HepG2 (cell line): ENCODE measurements around the gene STEAP2. TPM values are rescaled to one million over a fixed set of nuclear protein-coding genes. Genes with fewer than 3 reads are reported as not detected.

Source experiments
- AKAP8 ChIP-seq: sonication (generic); formaldehyde crosslinking; IDR thresholded peaks from 2 replicates; pipeline ENCODE4 v1.5.1; 2020; ENCODE audit warnings: mild to moderate bottlenecking, missing genetic modification reagents
- ATAD3A ChIP-seq: sonication (generic); formaldehyde crosslinking; IDR thresholded peaks from 2 replicates; pipeline ENCODE4 v1.4.0; 2020; ENCODE audit warnings: missing genetic modification reagents
- CCDC6 ChIP-seq: sonication (generic); formaldehyde crosslinking; IDR thresholded peaks from 2 replicates; pipeline ENCODE4 v1.8.1; 2022; ENCODE audit warnings: mild to moderate bottlenecking, missing genetic modification reagents, moderate library complexity
- HNF4G ChIP-seq, 2 experiments: sonication (generic) in 1 of 2; formaldehyde crosslinking in 1 of 2; IDR thresholded peaks; 2 replicates each; pipeline versions ENCODE4 v1.4.0 to v1.6.1; 2011 to 2020; ENCODE audit warnings: borderline replicate concordance in 2 of 2, low read depth in 2 of 2, mild to moderate bottlenecking in 2 of 2, low read length in 1 of 2, missing genetic modification reagents in 1 of 2, moderate library complexity in 1 of 2
- NAIF1 ChIP-seq: sonication (generic); formaldehyde crosslinking; IDR thresholded peaks from 2 replicates; pipeline ENCODE4 v1.5.0; 2020; ENCODE audit warnings: mild to moderate bottlenecking, missing genetic modification reagents, borderline replicate concordance
- NFYB ChIP-seq: sonication (generic); formaldehyde crosslinking; IDR thresholded peaks from 2 replicates; pipeline ENCODE4 v1.4.0; 2020; ENCODE audit warnings: missing genetic modification reagents
- NPAS2 ChIP-seq: sonication (generic); formaldehyde crosslinking; IDR thresholded peaks from 2 replicates; pipeline ENCODE4 v1.8.0; 2022; ENCODE audit warnings: mild to moderate bottlenecking, missing genetic modification reagents, borderline replicate concordance
- NR2F6 ChIP-seq, 2 experiments: IDR thresholded peaks; 2 replicates each; pipeline ENCODE4 v1.6.1; 2016; ENCODE audit warnings: antibody characterized with exemption in 1 of 2, mild to moderate bottlenecking in 1 of 2
- PHF21A ChIP-seq: sonication (generic); formaldehyde crosslinking; IDR thresholded peaks from 2 replicates; pipeline ENCODE4 v1.5.0; 2020; ENCODE audit warnings: mild to moderate bottlenecking, missing genetic modification reagents
- PPARG ChIP-seq: conservative IDR thresholded peaks from 2 replicates; pipeline ENCODE4 v1.6.1; 2016; ENCODE audit warnings: missing biosample characterization, missing genetic modification reagents
- PTBP1 ChIP-seq: fragments of 200-400 bp; formaldehyde crosslinking; IDR thresholded peaks from 2 replicates; pipeline ENCODE4 v1.6.1; 2018; ENCODE audit warnings: low read length, low read depth; ENCODE audit not compliant: poor library complexity, severe bottlenecking
- RFX3 ChIP-seq: IDR thresholded peaks from 2 replicates; pipeline ENCODE4 v1.6.1; 2016; ENCODE audit warnings: missing biosample characterization, missing genetic modification reagents
- SNAPC4 ChIP-seq: sonication (generic); formaldehyde crosslinking; IDR thresholded peaks from 2 replicates; pipeline ENCODE4 v1.4.0; 2020; ENCODE audit warnings: mild to moderate bottlenecking, missing genetic modification reagents
- ZFP62 ChIP-seq: sonication (generic); formaldehyde crosslinking; IDR thresholded peaks from 2 replicates; pipeline ENCODE4 v1.4.0; 2020; ENCODE audit warnings: missing genetic modification reagents
- ZNF382 ChIP-seq: sonication (generic); formaldehyde crosslinking; IDR thresholded peaks from 2 replicates; pipeline ENCODE4 v1.5.0; 2020; ENCODE audit warnings: missing genetic modification reagents, mild to moderate bottlenecking, borderline replicate concordance
- ZNF451 ChIP-seq: sonication (generic); formaldehyde crosslinking; IDR thresholded peaks from 2 replicates; pipeline ENCODE4 v1.5.0; 2020; ENCODE audit warnings: mild to moderate bottlenecking, missing genetic modification reagents
- ZNF530 ChIP-seq: sonication (generic); formaldehyde crosslinking; IDR thresholded peaks from 2 replicates; pipeline ENCODE4 v1.5.0; 2020; ENCODE audit warnings: low read depth, mild to moderate bottlenecking, missing genetic modification reagents
- ZSCAN22 ChIP-seq: sonication (generic); formaldehyde crosslinking; IDR thresholded peaks from 2 replicates; pipeline ENCODE4 v1.4.0; 2020; ENCODE audit warnings: mild to moderate bottlenecking, missing genetic modification reagents
- polyA plus RNA-seq, 8 experiments: library from polyadenylated mRNA; depleted of rRNA in 3 of 8; stranded (reverse) in 7 of 8; unstranded in 1 of 8; fragments of >200 nt; fragmentation: Illumina TruSeq in 4 of 8; extraction: Trizol in 4 of 8; gene quantifications; 2 replicates each; pipeline versions ENCODE4 v1.2.1 to v1.2.3, GENCODE V29; 2011 to 2016; ENCODE audit warnings: low read depth in 4 of 8, missing spikeins in 1 of 8, mixed read lengths in 1 of 8; ENCODE audit not compliant: insufficient read depth in 1 of 8
- total RNA-seq, 5 experiments: library from RNA; depleted of rRNA; stranded (reverse); fragments of >200 nt; fragmentation: Illumina TruSeq; extraction: Trizol; gene quantifications; 2 replicates each; pipeline ENCODE4 v1.2.3, GENCODE V29; 2016; ENCODE audit warnings: low read depth in 1 of 5
- TF ChIP-seq, protein P1 (sequence below): IDR thresholded peaks from 2 replicates; pipeline ENCODE4 v1.6.1; 2016; ENCODE audit warnings: low read depth

Gene STEAP2
- total and polyA plus RNA-seq, 2 of the 13 experiments (the other 11 are each of a cell fraction or from before 2014, with no cell fraction given): 4.3 to 4.4 TPM

DNA sequence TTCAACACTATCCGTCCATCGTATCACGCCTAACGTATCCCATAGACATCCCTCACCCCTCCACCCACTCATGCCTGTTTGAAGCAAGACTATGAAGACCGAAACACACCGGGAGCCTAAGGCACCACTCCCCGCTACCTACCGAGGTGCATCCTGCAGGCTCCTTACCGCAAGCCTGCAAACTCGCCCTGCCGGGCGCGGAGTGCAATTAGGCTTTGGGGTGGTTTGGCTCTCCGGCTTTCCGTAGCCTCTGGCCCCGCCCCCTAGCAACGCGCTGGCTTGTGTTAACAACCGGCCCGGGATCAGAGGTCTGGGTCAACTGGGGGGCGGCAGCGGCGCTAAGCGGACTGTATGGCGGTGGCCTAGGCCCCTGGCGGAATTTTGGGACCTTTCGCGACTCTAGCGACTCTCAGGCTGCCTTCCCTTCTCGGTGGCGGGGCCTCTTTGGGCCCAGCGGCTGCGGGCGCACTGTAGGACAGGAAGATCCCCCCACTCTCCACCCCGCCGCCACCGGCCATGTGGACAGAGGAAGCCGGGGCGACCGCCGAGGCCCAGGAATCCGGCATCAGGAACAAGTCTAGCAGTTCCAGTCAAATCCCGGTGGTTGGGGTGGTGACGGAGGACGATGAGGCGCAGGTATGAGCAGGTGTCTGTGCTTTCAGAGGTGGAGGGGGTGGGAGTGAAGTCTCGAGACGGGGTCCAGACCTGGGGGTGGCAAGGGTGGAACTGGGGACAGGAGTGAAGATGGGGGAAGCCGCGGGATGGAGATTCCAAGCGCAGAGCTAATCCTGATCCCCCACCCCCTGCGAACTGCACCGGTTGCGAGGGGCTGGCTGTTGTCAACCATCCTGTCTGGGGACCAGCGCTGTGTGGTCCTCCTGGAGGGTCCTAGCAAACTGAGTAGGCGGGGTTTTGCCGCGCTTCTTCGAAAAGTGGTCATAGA, 33.6 kb downstream of the STEAP2 start, which contains the start of gene CFAP69 (continued):
- TF ChIP-seq SNAPC4 (CRISPR knock-in tag) (0 out of 2 replicates have a peak, but pooled peaks have one; percentile 52), ZNF382 (CRISPR knock-in tag) (no peak), RFX3 (CRISPR knock-in tag) (peak; percentile 97), NR2F6 (IDR thresholded peaks at IDR 0.05) (peak; percentile 84), NR2F6 (CRISPR knock-in tag; IDR thresholded peaks at IDR 0.05) (peak; percentile 81), HNF4G (IDR thresholded peaks at IDR 0.05; ENCODE audit: borderline replicate concordance, low read depth, low read length) (peak; percentile 71; the same call in 1 of the 2 replicates), HNF4G (CRISPR knock-in tag; IDR thresholded peaks at IDR 0.05; ENCODE audit: borderline replicate concordance, low read depth) (peak; percentile 66; the same call in 1 of the 2 replicates), PPARG (CRISPR knock-in tag) (0 out of 2 replicates have a peak, but pooled peaks have one; percentile 26), NAIF1 (CRISPR knock-in tag) (no peak), ZNF451 (no peak), ZFP62 (no peak), NFYB (CRISPR knock-in tag) (no peak; the same call in 1 of the 2 replicates), ZSCAN22 (no peak), ATAD3A (CRISPR knock-in tag) (no peak), PTBP1 (no peak), AKAP8 (0 out of 2 replicates have a peak, but pooled peaks have one; percentile 32), NPAS2 (no peak), ZNF530 (CRISPR knock-in tag) (no peak), PHF21A (CRISPR knock-in tag) (peak; percentile 63), CCDC6 (CRISPR knock-in tag) (no peak)
- TF ChIP-seq, protein P1, sequence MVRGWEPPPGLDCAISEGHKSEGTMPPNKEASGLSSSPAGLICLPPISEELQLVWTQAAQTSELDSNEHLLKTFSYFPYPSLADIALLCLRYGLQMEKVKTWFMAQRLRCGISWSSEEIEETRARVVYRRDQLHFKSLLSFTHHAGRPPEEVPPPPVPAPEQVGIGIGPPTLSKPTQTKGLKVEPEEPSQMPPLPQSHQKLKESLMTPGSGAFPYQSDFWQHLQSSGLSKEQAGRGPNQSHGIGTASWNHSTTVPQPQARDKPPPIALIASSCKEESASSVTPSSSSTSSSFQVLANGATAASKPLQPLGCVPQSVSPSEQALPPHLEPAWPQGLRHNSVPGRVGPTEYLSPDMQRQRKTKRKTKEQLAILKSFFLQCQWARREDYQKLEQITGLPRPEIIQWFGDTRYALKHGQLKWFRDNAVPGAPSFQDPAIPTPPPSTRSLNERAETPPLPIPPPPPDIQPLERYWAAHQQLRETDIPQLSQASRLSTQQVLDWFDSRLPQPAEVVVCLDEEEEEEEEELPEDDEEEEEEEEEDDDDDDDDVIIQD (CRISPR knock-in tag): peak; percentile 50; the same call in 1 of the 2 replicates
